ENCODE data around the gene MMRN1.
"Not testable (repeated sequence)": the region's sequence is repeated elsewhere in the genome, so short reads cannot be mapped to it uniquely, and the experiment has no call there.

The MMRN1 gene, protein sequence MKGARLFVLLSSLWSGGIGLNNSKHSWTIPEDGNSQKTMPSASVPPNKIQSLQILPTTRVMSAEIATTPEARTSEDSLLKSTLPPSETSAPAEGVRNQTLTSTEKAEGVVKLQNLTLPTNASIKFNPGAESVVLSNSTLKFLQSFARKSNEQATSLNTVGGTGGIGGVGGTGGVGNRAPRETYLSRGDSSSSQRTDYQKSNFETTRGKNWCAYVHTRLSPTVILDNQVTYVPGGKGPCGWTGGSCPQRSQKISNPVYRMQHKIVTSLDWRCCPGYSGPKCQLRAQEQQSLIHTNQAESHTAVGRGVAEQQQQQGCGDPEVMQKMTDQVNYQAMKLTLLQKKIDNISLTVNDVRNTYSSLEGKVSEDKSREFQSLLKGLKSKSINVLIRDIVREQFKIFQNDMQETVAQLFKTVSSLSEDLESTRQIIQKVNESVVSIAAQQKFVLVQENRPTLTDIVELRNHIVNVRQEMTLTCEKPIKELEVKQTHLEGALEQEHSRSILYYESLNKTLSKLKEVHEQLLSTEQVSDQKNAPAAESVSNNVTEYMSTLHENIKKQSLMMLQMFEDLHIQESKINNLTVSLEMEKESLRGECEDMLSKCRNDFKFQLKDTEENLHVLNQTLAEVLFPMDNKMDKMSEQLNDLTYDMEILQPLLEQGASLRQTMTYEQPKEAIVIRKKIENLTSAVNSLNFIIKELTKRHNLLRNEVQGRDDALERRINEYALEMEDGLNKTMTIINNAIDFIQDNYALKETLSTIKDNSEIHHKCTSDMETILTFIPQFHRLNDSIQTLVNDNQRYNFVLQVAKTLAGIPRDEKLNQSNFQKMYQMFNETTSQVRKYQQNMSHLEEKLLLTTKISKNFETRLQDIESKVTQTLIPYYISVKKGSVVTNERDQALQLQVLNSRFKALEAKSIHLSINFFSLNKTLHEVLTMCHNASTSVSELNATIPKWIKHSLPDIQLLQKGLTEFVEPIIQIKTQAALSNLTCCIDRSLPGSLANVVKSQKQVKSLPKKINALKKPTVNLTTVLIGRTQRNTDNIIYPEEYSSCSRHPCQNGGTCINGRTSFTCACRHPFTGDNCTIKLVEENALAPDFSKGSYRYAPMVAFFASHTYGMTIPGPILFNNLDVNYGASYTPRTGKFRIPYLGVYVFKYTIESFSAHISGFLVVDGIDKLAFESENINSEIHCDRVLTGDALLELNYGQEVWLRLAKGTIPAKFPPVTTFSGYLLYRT

DNA sequence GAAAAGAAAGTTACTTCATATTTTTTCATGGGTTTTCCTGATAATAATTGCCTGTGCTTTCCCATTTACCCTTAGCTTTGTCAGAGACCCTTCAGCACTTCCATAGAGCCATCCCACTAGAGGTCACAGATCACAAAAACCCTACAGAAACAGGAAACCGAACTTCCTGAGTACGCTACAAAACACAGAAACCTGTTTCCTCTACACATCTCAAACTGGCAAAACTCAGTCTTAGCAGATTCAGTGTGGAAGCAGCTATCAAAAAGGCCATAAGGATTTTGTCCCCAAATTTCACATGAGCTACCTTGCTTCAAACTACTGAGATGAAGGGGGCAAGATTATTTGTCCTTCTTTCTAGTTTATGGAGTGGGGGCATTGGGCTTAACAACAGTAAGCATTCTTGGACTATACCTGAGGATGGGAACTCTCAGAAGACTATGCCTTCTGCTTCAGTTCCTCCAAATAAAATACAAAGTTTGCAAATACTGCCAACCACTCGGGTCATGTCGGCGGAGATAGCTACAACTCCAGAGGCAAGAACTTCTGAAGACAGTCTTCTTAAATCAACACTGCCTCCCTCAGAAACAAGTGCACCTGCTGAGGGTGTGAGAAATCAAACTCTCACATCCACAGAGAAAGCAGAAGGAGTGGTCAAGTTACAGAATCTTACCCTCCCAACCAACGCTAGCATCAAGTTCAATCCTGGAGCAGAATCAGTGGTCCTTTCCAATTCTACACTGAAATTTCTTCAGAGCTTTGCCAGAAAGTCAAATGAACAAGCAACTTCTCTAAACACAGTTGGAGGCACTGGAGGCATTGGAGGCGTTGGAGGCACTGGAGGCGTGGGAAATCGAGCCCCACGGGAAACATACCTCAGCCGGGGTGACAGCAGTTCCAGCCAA, at the start of gene MMRN1:
Gene MMRN1 (plus strand): TSS at position 206 of the 902 bp plus-strand sequence. CDS start 118 bp downstream, at position 324.
- DNase-seq, result no peak

DNA sequence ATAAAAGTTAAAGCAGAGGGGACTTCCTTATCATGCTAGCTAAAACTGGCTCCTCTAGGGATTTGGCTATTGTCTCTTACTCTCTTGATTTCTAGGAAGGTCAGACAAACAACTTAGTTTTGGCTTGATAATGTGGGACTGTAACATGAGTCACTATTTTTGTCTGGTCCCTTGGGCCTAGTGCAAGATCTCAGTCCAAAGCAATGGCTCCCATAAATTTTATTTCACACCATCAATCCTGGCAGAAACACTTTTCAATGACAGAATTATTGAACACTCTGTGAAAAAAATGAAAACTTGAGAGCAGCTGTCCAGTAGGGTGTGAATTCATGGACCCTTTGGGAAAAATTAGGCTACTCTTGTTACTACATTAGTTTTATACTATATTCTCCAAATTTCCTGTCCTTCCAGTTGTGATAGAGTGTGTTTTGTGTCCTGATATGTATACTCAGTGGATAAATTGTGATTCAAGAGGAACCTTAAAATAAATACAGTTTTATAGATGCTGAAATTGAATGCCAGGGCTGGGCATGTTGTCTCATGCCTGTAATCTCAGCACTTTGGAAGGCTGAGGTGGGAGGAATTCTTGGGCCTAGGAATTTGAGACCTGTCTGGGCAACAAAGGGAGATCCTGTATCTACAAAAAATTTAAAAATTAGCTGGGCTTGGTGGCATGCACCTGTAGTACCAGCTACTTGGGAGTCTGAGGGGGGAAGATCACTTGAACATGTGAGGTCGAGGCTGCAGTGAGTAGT, 46.9 kb upstream of the MMRN1 start:
- DNase-seq, result no peak

DNA sequence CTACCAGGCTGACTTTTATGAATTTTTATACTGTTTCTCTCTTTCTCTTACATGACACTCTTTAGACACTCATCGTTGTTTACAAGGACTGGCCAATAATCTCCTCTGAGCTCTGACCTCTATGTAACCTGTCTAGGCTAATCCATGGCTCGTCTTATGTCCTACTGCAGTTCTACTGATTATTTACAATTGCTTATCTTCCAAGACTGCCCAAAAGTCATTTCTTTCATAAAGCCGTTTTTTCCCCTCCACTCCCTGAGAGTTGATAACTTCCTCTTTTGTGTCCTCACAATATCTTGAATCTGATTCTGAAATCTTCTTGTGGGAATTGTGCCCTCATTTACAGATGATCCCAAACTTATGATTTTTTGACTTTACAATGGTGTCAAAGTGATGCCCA, 39.4 kb upstream of the MMRN1 start:
- DNase-seq, result no peak

DNA sequence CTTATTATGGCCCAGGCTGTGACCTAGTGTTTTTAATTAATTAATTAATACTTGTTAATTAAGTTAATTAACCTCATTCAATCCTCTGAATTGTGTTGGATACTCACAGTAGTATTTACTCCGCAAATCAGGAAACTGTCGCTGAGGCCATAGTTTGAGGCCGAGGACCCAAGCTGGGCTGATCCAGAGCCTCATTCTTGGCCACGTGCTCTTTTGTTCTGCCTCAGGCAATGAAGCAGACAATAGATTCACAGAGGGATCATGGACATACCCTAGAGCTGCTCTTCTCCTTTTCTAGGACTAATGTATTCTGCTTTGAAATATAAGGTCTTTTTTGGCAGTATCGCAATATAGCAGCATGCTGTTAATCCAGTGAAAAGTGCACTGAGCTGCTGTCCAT, 33.7 kb upstream of the MMRN1 start:
- no peak for DNase-seq

DNA sequence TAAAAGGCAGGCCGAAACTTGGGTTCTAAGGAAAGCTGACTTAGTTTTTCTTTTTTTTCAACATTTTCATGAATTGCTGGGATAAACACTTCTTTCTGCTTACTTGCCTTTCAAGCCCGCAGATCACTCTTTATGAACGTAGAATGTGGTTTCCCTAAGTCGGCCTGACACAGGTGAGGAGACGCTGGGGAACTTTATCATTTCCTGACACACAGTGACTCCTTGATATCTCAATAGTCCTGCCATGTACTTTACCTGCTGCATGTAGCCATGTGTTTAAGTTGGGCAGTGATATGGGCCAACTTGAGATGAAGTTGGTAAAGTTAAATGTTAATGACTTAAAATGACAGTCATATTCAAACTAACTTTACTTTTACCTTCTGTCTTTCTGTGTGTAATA, 31.1 kb upstream of the MMRN1 start:
- DNase-seq, result no peak

DNA sequence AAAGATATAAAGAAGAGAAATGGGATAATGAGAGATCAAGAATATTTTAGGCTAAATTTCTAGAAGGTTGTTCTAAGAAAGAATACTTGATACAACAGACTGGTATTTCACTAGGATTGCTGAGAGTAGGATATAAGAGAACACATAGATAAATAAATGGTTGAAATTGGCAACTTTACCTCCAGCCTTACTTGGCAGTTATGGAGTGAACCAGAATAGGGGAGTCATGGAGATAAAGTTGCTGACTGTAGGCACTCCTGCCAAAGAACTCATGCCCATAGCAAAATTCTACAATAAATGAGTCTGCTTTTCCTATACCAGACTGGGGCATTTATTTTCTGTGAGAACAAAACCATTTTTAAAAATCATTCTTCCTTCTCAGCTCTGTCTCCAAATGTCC, 26.4 kb upstream of the MMRN1 start:
- DNase-seq, result no peak

DNA sequence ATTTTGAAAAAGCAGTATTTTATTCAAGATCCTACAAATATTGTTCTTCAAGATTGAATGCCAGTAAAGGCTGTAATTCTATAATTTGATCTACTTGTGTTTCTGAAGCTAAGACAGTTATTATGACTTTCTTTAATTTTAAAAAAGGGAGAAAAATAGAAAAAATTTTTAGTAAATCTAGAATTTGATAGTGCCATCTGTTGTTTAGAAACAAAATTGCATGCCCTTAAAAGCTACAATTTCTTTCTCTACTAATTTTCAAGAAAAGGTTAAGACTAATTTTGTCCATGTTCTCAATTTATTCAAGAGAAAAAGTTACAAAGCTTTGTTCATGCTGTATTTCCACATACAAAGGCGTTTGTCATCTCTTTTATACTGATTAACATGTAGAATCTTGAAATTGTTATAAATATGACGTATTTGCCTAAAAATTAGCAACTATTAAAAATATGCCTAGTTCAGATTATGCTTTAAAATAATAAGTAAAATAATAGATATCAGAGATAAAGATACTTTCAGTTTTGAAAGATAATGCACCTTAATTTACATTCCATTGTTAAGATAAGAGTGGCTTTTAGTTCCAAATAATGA, 25.6 kb upstream of the MMRN1 start:
- no peak for DNase-seq

DNA sequence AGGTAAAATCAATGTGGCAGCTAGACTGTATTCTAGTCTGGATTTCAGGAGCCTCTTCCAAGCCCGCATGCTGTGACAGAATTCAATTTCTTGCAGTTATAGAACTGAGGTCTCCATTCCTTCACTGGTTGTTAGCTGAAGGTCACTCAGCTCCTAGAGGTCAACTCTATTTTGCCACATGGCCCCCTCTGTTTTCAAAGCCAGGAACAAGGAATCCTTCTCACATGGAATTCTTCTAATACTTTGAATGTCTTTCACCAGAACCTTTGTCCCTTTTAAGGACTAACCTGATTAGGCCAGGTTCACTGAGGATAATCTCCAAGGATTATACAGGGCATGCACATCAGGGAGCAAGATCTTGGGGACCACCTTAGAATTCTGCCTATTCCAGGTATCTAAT, 23.4 kb upstream of the MMRN1 start:
- no peak for DNase-seq

DNA sequence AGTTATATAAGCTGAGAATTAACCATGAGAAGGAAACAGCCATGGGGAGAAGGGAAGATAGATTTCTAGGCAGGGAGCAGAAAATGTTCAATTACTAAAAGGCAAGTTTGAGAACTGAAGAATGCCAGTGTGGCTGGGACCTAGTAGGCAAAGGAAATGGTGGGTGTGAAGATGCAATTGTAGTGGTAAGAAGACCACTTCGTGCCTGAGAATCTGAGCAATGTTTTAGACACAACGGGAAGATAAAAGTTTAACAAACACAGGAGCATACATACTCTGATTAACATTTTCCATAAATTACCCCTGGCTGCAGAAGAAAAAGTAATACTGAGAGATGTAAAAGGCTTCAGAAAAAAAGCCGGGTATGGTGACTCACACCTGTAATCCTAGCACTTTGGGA, 18.1 kb upstream of the MMRN1 start:
- no peak for DNase-seq

DNA sequence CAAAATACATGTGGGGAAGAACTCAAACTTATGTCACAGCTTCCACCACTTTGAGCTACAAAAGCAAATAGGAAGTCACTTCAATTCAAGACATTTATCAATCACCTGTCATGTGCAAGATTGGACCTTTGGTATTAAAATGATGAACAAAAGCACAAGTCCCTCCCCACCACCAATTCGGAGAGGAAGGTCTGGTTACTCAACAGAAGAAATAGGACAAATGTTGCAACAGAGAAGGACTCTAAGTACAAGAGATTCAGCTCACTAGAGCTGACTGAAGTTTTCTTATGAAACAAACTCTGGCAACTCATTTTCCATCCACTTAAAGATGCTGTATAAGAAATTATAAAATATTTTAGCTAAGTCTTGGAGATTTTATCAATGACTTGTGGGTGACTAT, 16.0 kb upstream of the MMRN1 start:
- DNase-seq, result no peak

DNA sequence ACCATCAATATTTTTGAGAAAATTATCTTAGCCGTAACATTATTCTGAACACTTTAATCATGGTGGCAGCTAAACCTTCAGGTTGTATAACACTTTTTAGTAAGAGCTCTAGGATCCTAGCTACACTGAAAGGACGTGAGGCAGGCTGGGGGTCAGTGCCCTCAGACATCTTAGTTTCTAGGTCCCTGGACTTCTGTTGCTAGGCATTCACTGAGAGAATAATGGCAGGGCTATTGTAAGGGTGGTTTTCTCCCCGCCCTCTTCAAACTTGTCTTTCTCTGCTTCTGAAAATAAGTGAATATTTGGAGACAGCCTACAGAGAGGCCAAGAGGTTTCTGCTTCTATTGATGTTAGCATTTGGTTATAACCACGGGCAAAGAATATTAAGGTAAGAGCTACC, 15.4 kb upstream of the MMRN1 start:
- no peak for DNase-seq

DNA sequence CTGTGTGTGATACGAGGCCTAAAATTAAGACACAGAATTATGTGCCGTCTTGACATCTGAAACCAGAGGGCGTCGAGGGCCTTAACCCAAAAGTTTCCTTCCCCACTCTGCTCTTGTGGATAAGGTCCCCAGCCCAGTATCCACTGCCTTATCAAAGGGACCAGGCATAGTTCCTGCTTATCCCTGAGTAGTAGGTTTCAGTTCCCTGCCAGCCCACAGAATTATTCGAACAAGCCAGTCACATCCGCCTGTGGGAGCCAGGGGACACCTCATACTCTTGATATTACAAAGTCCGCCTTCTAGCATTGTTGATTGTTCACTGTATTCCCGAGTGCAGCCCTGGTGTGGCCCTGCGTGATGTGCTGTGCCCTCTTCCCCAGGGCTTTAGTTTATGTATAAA, 5.4 kb upstream of the MMRN1 start:
- no peak for DNase-seq

DNA sequence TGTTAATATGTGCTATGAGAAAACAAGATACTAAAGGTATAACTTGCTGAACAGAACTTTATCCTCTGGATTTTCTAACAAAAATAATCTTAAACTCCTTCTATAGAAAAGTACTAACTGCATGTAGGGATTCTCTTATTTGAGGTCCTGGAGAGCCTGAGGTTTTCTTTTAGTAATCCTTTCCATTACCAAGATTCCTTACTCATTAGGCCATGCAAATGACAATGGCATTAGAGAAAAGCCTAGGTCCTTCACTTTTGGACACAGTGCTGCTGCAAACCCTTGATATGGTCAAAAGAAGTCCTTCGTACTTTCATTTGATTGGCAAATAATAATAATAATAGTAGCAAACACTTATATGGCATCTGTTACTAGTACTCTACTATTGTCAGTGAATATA, 3.2 kb downstream of the MMRN1 start:
- no peak for DNase-seq

DNA sequence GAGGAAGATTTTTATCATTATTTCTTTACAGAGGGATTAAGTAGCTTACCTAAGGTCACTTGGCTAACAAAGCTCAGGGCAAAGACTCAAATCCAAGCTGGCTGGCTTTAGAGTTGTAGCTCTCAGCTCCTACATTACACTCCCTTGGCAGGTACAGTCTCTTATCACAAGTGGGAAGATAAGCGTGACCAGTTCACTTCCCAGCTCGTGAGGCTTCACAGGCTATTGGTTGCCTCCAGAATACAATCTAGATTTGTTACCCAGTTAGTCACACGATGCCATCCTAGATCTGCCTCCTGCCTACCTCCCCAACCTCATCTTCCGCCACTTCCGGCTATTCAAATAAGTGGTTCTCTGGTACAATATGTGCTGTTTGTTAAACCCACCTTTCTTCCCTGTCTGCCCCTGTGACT, 3.7 kb downstream of the MMRN1 start:
- DNase-seq, result no peak

DNA sequence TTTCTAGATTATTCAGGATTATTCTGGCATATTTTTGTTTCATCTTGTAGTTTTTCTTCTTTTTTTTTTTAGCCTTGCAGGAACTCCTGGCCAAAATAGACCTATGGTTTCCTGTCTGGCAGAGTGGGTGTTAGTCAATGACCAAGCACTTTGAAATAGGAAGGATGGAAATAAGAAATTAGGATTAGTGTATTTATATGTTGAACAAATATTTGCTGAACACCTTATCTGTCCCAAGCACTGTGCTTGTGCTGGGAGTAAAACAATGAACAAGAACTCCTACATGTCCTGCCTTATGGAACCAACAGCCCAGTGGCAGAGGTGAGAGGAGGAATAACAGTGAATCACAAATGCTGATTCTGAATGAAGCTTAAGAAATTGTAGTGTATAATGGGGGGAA, 4.5 kb downstream of the MMRN1 start:
- no peak for DNase-seq

DNA sequence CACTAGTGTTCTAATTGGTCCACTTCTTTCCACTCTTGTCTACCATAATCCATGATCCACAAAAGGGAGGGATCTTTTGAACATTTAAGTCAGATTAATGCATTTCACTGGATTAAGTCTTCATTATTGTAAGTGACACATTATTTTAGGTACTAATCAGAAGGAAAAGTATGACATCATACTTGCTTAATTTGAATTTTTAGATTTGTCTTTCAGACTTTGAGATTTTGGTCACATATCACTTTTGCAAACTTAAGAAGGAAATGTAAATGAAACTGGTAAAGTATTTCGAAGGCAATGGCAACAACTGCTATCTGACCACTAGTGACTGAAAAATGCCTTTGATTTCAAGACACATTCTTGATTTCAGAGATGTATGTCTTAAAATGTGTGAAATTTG, 5.2 kb downstream of the MMRN1 start:
- no peak for DNase-seq

DNA sequence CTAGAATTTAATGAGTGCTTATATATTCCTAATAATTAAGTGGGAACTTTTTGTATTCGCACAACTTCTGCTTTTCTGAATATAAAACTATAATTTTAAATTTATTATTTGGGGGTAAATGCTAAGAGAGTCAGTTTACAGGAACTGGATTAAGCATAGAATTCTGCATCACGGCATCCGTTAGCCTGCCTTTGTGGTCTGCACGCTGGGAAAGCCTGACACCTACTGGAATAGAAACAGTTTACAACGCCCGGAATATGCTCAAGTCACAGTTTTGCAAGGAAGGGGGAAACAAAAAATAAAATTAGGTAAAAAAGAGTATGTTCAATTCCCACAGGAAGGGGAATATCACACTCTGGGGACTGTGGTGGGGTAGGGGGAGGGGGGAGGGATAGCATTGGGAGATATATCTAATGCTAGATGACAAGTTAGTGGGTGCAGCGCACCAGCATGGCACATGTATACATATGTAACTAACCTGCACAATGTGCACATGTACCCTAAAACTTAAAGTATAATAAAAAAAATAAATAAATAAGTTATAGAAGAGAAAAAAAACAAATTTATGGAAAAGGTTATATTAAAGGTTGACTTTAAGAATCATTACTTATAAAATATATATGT, 7.3 kb downstream of the MMRN1 start:
- not testable (repeated sequence) for DNase-seq

DNA sequence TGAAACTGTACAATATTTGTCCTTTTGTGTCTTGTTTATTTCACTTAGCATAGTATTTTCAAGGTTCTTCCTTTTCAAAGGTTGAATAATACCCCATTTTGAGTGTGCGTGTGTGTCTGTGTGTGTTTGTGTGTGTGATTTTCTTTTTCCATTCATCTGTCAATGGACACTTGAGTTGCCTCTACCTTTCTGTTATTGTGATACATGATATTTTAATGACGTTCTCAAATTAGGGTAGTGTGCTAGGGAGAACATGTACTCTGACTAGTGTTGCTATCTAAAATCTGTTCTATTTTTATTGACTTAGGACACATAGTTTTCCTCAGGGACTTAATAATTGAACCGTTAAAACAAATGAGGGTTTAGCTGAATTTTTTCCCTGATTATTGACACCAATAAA, 9.9 kb downstream of the MMRN1 start:
- no peak for DNase-seq

DNA sequence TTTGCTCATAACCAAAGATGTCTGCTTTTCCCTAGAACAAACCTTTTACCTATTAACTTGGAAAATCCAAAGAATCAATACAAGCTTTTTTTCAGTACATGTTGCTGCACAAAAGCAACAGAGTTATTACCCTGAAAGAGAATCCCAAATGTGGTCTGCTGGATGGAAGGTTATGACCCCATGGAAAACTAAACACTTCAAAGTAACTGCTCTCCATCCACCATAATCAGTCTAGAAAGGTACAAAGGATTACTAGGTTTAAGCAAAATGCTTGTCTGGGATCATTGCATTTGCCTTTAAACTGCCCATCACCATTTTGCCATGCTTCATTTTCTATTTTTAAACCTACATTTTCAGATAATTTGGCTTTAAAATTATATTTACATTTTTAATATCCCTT, 11.7 kb downstream of the MMRN1 start:
- no peak for DNase-seq

DNA sequence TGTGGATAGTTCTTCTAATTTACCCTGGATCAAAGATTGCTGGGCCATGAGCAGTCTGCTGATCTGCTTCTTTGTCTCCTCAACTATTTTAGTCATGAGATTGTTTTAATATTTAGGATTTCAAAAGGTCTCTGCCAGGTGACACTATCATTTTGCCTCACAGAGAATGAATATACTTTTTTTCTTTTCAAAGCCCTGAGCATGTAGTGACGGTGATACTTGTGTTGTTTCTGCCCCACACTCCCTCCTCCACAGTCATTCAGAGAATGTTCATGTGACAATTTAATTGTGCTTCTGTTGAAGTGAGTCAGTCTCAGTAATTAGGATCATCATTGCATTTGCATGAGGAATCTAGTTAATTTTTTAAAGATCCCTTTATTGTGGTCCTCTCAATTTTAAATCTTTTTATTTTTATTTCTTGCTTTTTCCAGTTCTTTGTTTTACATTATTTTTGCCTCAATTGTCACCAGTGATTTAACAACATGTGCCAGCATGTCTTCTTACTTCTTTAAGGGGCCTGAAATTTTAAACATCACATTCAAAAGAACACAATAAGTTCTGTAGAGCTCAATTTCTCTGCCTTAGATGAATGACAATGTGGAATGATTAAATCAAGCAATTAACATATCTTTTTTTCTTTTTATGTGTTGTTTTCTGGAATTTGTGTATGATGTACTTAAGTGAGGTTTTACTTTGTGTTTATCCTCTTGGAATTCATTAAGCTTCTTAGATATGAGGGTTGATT, 12.3 kb downstream of the MMRN1 start:
- no peak for DNase-seq
